TTC549 (cell line): ENCODE results near the gene ZCCHC17.
"Not testable (repeated sequence)": the region's sequence is repeated elsewhere in the genome, so short reads cannot be mapped to it uniquely, and the experiment has no call there.

Source experiments
- FAIRE-seq: peaks from 2 replicates; lab custom pipeline; 2012; peaks lifted over from hg19 to GRCh38; lab: Jason Lieb, UNC

The ZCCHC17 gene

GRCh38 chr1:31371121-31371959 lies 74.5 kb downstream of the ZCCHC17 start:
- FAIRE-seq = no peak

GRCh38 chr1:31372051-31372450 lies 75.2 kb downstream of the ZCCHC17 start:
- no peak for FAIRE-seq

- FAIRE-seq = no peak
These were observed 75.9 kb downstream of the ZCCHC17 start for GRCh38 chr1:31372751-31373055.

- no peak for FAIRE-seq
These were observed 76.4 kb downstream of the ZCCHC17 start, which contains the start of gene FABP3 for GRCh38 chr1:31373056-31373896. TSS of gene FABP3 (minus strand) at chr1:31373076. CDS start at chr1:31373014, 62 bp downstream.

- no peak for FAIRE-seq
These were observed 77.2 kb downstream of the ZCCHC17 start for GRCh38 chr1:31373897-31374486.

GRCh38 chr1:31374511-31375196 lies 77.8 kb downstream of the ZCCHC17 start:
- no peak for FAIRE-seq

- no peak for FAIRE-seq
These were observed 79.7 kb downstream of the ZCCHC17 start for GRCh38 chr1:31376375-31377134.

- no peak for FAIRE-seq
These were observed 80.6 kb downstream of the ZCCHC17 start for GRCh38 chr1:31377364-31377863.

GRCh38 chr1:31378001-31378400 lies 81.2 kb downstream of the ZCCHC17 start:
- FAIRE-seq = no peak

- no peak for FAIRE-seq
These were observed 83.3 kb downstream of the ZCCHC17 start for GRCh38 chr1:31380181-31380580.

- no peak for FAIRE-seq
These were observed 84.8 kb downstream of the ZCCHC17 start for GRCh38 chr1:31381394-31382294.

GRCh38 chr1:31382379-31382989 lies 85.7 kb downstream of the ZCCHC17 start:
- FAIRE-seq = no peak

GRCh38 chr1:31383967-31384366 lies 87.1 kb downstream of the ZCCHC17 start:
- FAIRE-seq = no peak

GRCh38 chr1:31386576-31387243 lies 89.9 kb downstream of the ZCCHC17 start:
- not testable (repeated sequence) for FAIRE-seq

- no peak for FAIRE-seq
These were observed 90.8 kb downstream of the ZCCHC17 start for GRCh38 chr1:31387612-31388011.

GRCh38 chr1:31389616-31390015 lies 92.8 kb downstream of the ZCCHC17 start:
- no peak for FAIRE-seq

- no peak for FAIRE-seq
These were observed 93.2 kb downstream of the ZCCHC17 start for GRCh38 chr1:31390071-31390470.

- no peak for FAIRE-seq
These were observed 96.6 kb downstream of the ZCCHC17 start for GRCh38 chr1:31393463-31393862.

GRCh38 chr1:31394584-31395193 lies 97.9 kb downstream of the ZCCHC17 start:
- no peak for FAIRE-seq
